GM19395 (cell line): ENCODE measurements around the gene MFSD6L.

Source experiments
- ATAC-seq: cut with Tn5 transposase; IDR thresholded peaks from one replicate; pipeline ENCODE4 v1.9.1; 2021; ENCODE audit warnings: mild to moderate bottlenecking, moderate library complexity; ENCODE audit not compliant: unreplicated experiment

Gene MFSD6L

DNA sequence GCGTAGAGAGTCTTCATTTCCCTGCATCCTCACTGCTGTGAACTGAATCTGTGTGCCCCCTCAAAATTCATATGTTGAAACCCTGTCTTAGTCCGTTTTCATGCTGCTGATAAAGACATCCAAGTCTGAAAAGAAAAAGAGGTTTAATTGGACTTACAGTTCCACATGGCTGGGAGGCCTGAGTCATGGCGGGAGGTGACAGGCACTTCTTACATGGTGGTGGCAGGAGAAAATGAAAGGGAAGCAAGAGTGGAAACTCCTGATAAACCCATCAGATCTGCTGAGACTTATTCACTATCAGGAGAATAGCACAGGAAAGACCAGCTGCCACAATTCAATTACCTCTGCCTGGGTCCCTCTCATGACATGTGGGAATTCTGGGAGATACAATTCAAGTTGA is 51.4 kb downstream of the MFSD6L start:
- no peak for ATAC-seq
